Activated T-helper 1 cell treated with anti-CD3 and anti-CD28 coated beads, Interleukin-2, amount 50 U/mL, for 16 hours (primary cell): ENCODE measurements around the gene SQOR.

Experiments
- DNase-seq, 2 donors: peaks; one replicate each; pipeline ENCODE4 v3.0.0-alpha.2; 2020; ENCODE audit warnings: low read depth in 1 of 2, low spot score in 1 of 2

The SQOR gene

GRCh38 chr15:45704329-45705249 lies 69.8 kb downstream of the SQOR start:
- no peak for DNase-seq

- DNase-seq: peak; percentile 44 to 45
These were observed 71.0 kb downstream of the SQOR start for GRCh38 chr15:45705510-45706473.

GRCh38 chr15:45710657-45711056 lies 75.8 kb downstream of the SQOR start:
- no peak for DNase-seq

GRCh38 chr15:45714590-45715488 lies 80.0 kb downstream of the SQOR start:
- DNase-seq: no peak

GRCh38 chr15:45715528-45715927 lies 80.7 kb downstream of the SQOR start:
- DNase-seq: no peak

- DNase-seq: no peak
These were observed 84.7 kb downstream of the SQOR start for GRCh38 chr15:45719490-45719889.

GRCh38 chr15:45720183-45720582 lies 85.4 kb downstream of the SQOR start:
- no peak for DNase-seq

DNA sequence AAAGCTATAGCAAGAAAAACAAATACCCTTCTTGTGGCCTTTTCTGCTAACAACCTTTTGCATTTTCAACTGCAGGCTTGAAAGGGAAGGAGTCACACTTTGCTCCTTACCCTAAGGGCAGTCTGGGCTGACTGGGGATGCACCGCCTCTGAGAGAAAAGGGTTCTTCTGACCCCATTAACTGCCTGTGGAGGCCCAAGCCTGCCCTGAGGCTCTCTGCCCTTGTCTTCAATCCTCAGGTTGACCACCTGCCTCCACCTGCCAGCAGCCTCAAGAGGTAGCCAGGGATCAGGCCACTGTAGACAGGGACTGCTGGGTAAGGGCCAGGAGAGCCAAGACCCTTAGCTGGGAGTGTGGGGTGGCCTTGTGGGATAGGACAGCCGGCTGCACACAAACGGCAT lies 93.8 kb downstream of the SQOR start:
- DNase-seq: no peak

- no peak for DNase-seq
These were observed 94.3 kb downstream of the SQOR start for GRCh38 chr15:45729141-45729540.

GRCh38 chr15:45731343-45731742 lies 96.5 kb downstream of the SQOR start:
- no peak for DNase-seq

- no peak for DNase-seq
These were observed 97.8 kb downstream of the SQOR start for GRCh38 chr15:45732662-45733061.

- no peak for DNase-seq
These were observed 99.5 kb downstream of the SQOR start for GRCh38 chr15:45734260-45734711.
